HG03135 (cell line): ENCODE results near the gene TP53BP2.
A peak's percentile ranks its signal among the peaks of the same experiment; 100 is the strongest.
"Not testable (repeated sequence)": the region's sequence is repeated elsewhere in the genome, so short reads cannot be mapped to it uniquely, and the experiment has no call there.

Experiments
- ATAC-seq: cut with Tn5 transposase; IDR thresholded peaks from one replicate; pipeline ENCODE4 v1.9.1; 2021; ENCODE audit warnings: mild to moderate bottlenecking, moderate library complexity; ENCODE audit not compliant: unreplicated experiment

TP53BP2 gene

GRCh38 chr1:223845810-223846682 lies at the start of gene TP53BP2:
TSS of gene TP53BP2 (minus strand) at chr1:223845947. CDS start at chr1:223845680, 267 bp downstream.
- peak; percentile 63 for ATAC-seq

GRCh38 chr1:223890494-223890893 lies 44.7 kb upstream of the TP53BP2 start:
- ATAC-seq, result not testable (repeated sequence)

- ATAC-seq, result not testable (repeated sequence)
These were observed 43.6 kb upstream of the TP53BP2 start for GRCh38 chr1:223889319-223889718.

- ATAC-seq, result no peak
These were observed 42.1 kb upstream of the TP53BP2 start for GRCh38 chr1:223887747-223888418.

GRCh38 chr1:223886516-223886921 lies 40.8 kb upstream of the TP53BP2 start:
- ATAC-seq, result no peak

- ATAC-seq, result no peak
These were observed 39.9 kb upstream of the TP53BP2 start for GRCh38 chr1:223885614-223886013.

- no peak for ATAC-seq
These were observed 33.0 kb upstream of the TP53BP2 start for GRCh38 chr1:223878598-223879325.

GRCh38 chr1:223877804-223878203 lies 32.1 kb upstream of the TP53BP2 start:
- ATAC-seq, result no peak

- no peak for ATAC-seq
These were observed 30.8 kb upstream of the TP53BP2 start for GRCh38 chr1:223876590-223876989.

- ATAC-seq, result no peak
These were observed 27.3 kb upstream of the TP53BP2 start for GRCh38 chr1:223873044-223873443.

- ATAC-seq, result no peak
These were observed 26.7 kb upstream of the TP53BP2 start for GRCh38 chr1:223872308-223872901.

GRCh38 chr1:223870617-223871574 lies 25.1 kb upstream of the TP53BP2 start:
- no peak for ATAC-seq

- ATAC-seq, result not testable (repeated sequence)
These were observed 19.0 kb upstream of the TP53BP2 start for GRCh38 chr1:223864599-223865368.

GRCh38 chr1:223864084-223864483 lies 18.3 kb upstream of the TP53BP2 start:
- ATAC-seq, result no peak

- no peak for ATAC-seq
These were observed 16.2 kb upstream of the TP53BP2 start for GRCh38 chr1:223861904-223862303.

GRCh38 chr1:223860051-223860622 lies 14.4 kb upstream of the TP53BP2 start:
- ATAC-seq, result no peak

- no peak for ATAC-seq
These were observed 13.3 kb upstream of the TP53BP2 start for GRCh38 chr1:223859058-223859457.

- no peak for ATAC-seq
These were observed 10.6 kb upstream of the TP53BP2 start for GRCh38 chr1:223856386-223856785.

- ATAC-seq, result no peak
These were observed 8.0 kb upstream of the TP53BP2 start for GRCh38 chr1:223853748-223854147.
